K562 (cell line): ENCODE results near the gene GLRX2. TPM values are rescaled to one million over a fixed set of nuclear protein-coding genes. Genes with fewer than 3 reads are reported as not detected.

Experiments used
- ATAC-seq: fragments of 200-7000 bp; cut with Tn5 transposase; 3 replicates; pipeline ENCODE4 v1.9.1; 2020; ENCODE audit warnings: moderate library complexity
- BruUV-seq: library from RNA; stranded (reverse); fragments of 400-500 nt; replicated peaks from 2 replicates; lab custom pipeline; 2021; lab: Mats Ljungman, UMichigan
- CTCF ChIA-PET: fragments of 300-600 bp; formaldehyde crosslinking; extraction: SDS; loops from one replicate; lab custom pipeline; 2021; ENCODE audit warnings: low intra/inter-chr PET ratio; lab: Yijun Ruan, JAX
- POLR2A ChIA-PET: fragments of 300-600, 350-650 bp; sonication (Branson Sonifier 250); formaldehyde crosslinking; extraction: SDS; loops from one replicate; lab custom pipeline; 2021; ENCODE audit warnings: antibody characterized with exemption, inconsistent platforms; lab: Yijun Ruan, JAX
- DNase-seq, 4 experiments: peaks; one replicate each; pipeline versions ENCODE4 v3.0.0 to v3.0.0-alpha.2; 2011 to 2018; ENCODE audit warnings: low spot score in 3 of 4, mixed read lengths in 3 of 4; ENCODE audit errors: extremely low read depth in 1 of 4
- FAIRE-seq: peaks from 2 replicates; lab custom pipeline; 2011; peaks lifted over from hg19 to GRCh38; lab: Jason Lieb, UNC
- H2AFZ ChIP-seq: 2 replicates; pipeline ENCODE4 v1.6.0; 2011; ENCODE audit warnings: low read depth, low read length, control low read depth, inconsistent platforms
- H3K27ac ChIP-seq: fragments of 200-600 bp; 3 replicates; pipeline ENCODE4 v1.8.0; 2011; ENCODE audit warnings: low read depth, mild to moderate bottlenecking, control low read depth, inconsistent platforms, low read length, moderate library complexity, mixed read lengths; ENCODE audit errors: extremely low read depth
- H3K27me3 ChIP-seq, 2 experiments: fragments of 300-600 bp in 1 of 2; 2 replicates in 1 of 2; 3 replicates in 1 of 2; pipeline versions ENCODE4 v1.6.0 to v1.8.0; 2011; ENCODE audit warnings: inconsistent platforms in 2 of 2, low read length in 2 of 2, mild to moderate bottlenecking in 1 of 2, mixed read lengths in 1 of 2, moderate library complexity in 1 of 2; ENCODE audit not compliant: control insufficient read depth in 2 of 2, insufficient read depth in 2 of 2
- H3K36me3 ChIP-seq: fragments of 300-600 bp; 3 replicates; pipeline ENCODE4 v1.8.0; 2011; ENCODE audit warnings: mild to moderate bottlenecking, low read length, inconsistent platforms; ENCODE audit not compliant: control insufficient read depth, insufficient read depth
- H3K4me1 ChIP-seq, 2 experiments: fragments of 200-600 bp in 1 of 2; replicated peaks in 1 of 2; 2 replicates in 1 of 2; 3 replicates in 1 of 2; pipeline versions ENCODE4 v1.5.1 to v1.8.0; 2011; ENCODE audit warnings: inconsistent platforms in 2 of 2, low read length in 2 of 2, mild to moderate bottlenecking in 1 of 2, mixed read lengths in 1 of 2, moderate library complexity in 1 of 2; ENCODE audit not compliant: control insufficient read depth in 2 of 2, insufficient read depth in 2 of 2
- H3K4me2 ChIP-seq: 2 replicates; pipeline ENCODE4 v1.6.1; 2011; ENCODE audit warnings: low read length, control low read depth, inconsistent platforms, mixed read lengths; ENCODE audit not compliant: insufficient read depth
- H3K4me3 ChIP-seq: fragments of 200-600 bp; sonication (generic), shearing (Covaris generic); 2 replicates; pipeline ENCODE4 v1.5.1; 2016; ENCODE audit warnings: control low read depth, inconsistent platforms
- H3K79me2 ChIP-seq: fragments of 200-600 bp; 3 replicates; pipeline ENCODE4 v1.8.0; 2011; ENCODE audit warnings: low read length, inconsistent platforms; ENCODE audit not compliant: control insufficient read depth, insufficient read depth
- H3K9ac ChIP-seq, 2 experiments: 2 replicates each; pipeline versions ENCODE4 v1.6.0 to v1.6.1; 2011; ENCODE audit warnings: low read depth in 2 of 2, low read length in 2 of 2, control low read depth in 1 of 2, inconsistent platforms in 1 of 2, mild to moderate bottlenecking in 1 of 2, mixed read lengths in 1 of 2; ENCODE audit not compliant: insufficient read depth in 1 of 2
- H3K9me1 ChIP-seq: one replicate; pipeline ENCODE4 v1.6.0; 2011; ENCODE audit warnings: inconsistent platforms, mild to moderate bottlenecking, low read length, moderate library complexity; ENCODE audit not compliant: control insufficient read depth, insufficient read depth
- H3K9me3 ChIP-seq: replicated peaks from 2 replicates; pipeline ENCODE4 v1.5.1; 2011; ENCODE audit warnings: low read depth, low read length, inconsistent platforms; ENCODE audit not compliant: control insufficient read depth, insufficient read depth
- H4K20me1 ChIP-seq: replicated peaks from 2 replicates; pipeline ENCODE4 v1.6.1; 2011; ENCODE audit warnings: low read length, inconsistent platforms, mixed read lengths; ENCODE audit not compliant: control insufficient read depth, insufficient read depth
- CBFA2T2 ChIP-seq: fragments of 450-650 bp; conservative IDR thresholded peaks from 2 replicates; pipeline ENCODE4 v1.6.1; 2017; ENCODE audit warnings: mild to moderate bottlenecking
- GTF2E2 ChIP-seq: fragments of 200-800 bp; sonication (Bioruptor generic); IDR thresholded peaks from 2 replicates; pipeline ENCODE4 v1.6.1; 2016; ENCODE audit warnings: missing genetic modification characterization, missing compliant biosample characterization
- HSF4 ChIP-seq: fragments of 250-450 bp; sonication (Bioruptor Pico); IDR thresholded peaks from 2 replicates; pipeline ENCODE4 v2.1.2; 2022; ENCODE audit warnings: mild to moderate bottlenecking, moderate library complexity, borderline replicate concordance
- KAT2B ChIP-seq: IDR thresholded peaks from one replicate; pipeline ENCODE4 v1.6.1; 2012; ENCODE audit warnings: low read depth, mild to moderate bottlenecking, control low read depth, inconsistent platforms, low read length, moderate library complexity
- KDM4B ChIP-seq, 2 experiments: fragments of 450-650 bp in 1 of 2; sonication (generic) in 1 of 2; IDR thresholded peaks; 2 replicates each; pipeline ENCODE4 v1.6.1; 2016 to 2017; ENCODE audit warnings: borderline replicate concordance in 2 of 2, antibody characterized with exemption in 1 of 2, low read depth in 1 of 2, mild to moderate bottlenecking in 1 of 2
- MAFG ChIP-seq: fragments of 450-650 bp; conservative IDR thresholded peaks from 2 replicates; pipeline ENCODE4 v1.6.1; 2016; ENCODE audit warnings: missing genetic modification characterization, missing compliant biosample characterization
- MAFK ChIP-seq: IDR thresholded peaks from 2 replicates; pipeline ENCODE4 v1.6.1; 2011; ENCODE audit warnings: low read length, improper control_type of control experiment
- MAZ ChIP-seq, 2 experiments: fragments of 450-650 bp in 1 of 2; sonication (generic) in 1 of 2; formaldehyde crosslinking; IDR thresholded peaks in 1 of 2; conservative IDR thresholded peaks in 1 of 2; 2 replicates each; pipeline versions ENCODE4 v1.4.0 to v1.5.0; 2020; ENCODE audit warnings: mild to moderate bottlenecking in 1 of 2, missing genetic modification reagents in 1 of 2
- MYC ChIP-seq, 2 experiments: fragments of 250-450 bp in 1 of 2; sonication (Bioruptor Pico) in 1 of 2; IDR thresholded peaks; 2 replicates each; pipeline versions ENCODE4 v1.5.1 to v1.6.1; 2012 to 2021; ENCODE audit warnings: low read depth in 2 of 2, borderline replicate concordance in 1 of 2, improper control_type of control experiment in 1 of 2, low read length in 1 of 2, mild to moderate bottlenecking in 1 of 2, moderate library complexity in 1 of 2
- PHB ChIP-seq: fragments of 250-450 bp; sonication (Bioruptor Pico); IDR thresholded peaks from 2 replicates; pipeline ENCODE4 v1.5.0; 2021
- SRSF3 ChIP-seq: fragments of 200-400 bp; formaldehyde crosslinking; IDR thresholded peaks from 2 replicates; pipeline ENCODE4 v1.6.1; 2016; ENCODE audit warnings: mild to moderate bottlenecking, low read length, moderate library complexity; ENCODE audit not compliant: insufficient read depth
- ZBTB8A ChIP-seq: fragments of 450-650 bp; IDR thresholded peaks from 2 replicates; pipeline ENCODE4 v1.6.1; 2018; ENCODE audit warnings: mild to moderate bottlenecking, moderate library complexity; ENCODE audit not compliant: partially characterized antibody
- ZNF146 ChIP-seq: IDR thresholded peaks from one replicate; pipeline ENCODE4 v1.6.1; 2018; ENCODE audit warnings: missing compliant biosample characterization; ENCODE audit not compliant: unreplicated experiment
- ZNF408 ChIP-seq: fragments of 250-450 bp; sonication (Bioruptor Pico); IDR thresholded peaks from 2 replicates; pipeline ENCODE4 v1.4.0; 2020; ENCODE audit warnings: low read depth, mild to moderate bottlenecking, moderate library complexity
- ZNF584 ChIP-seq: fragments of 200-800 bp; sonication (Bioruptor generic); IDR thresholded peaks from 2 replicates; pipeline ENCODE4 v1.6.1; 2016; ENCODE audit warnings: low read depth, mild to moderate bottlenecking, missing genetic modification characterization, missing compliant biosample characterization
- WGBS: fragments of 100-300 bp; shearing (Covaris generic); methylation state at CpG from one replicate; pipeline ENCODE4 v1.1.6; 2016; ENCODE audit warnings: low coverage, mixed read lengths; ENCODE audit not compliant: insufficient coverage; ENCODE audit errors: missing lambda C conversion rate; 5-methylcytosine and 5-hydroxymethylcytosine counted together
- in situ Hi-C: fragments of 300-500 bp; cut with MboI; formaldehyde crosslinking; loops from 4 replicates; pipeline ENCODE4 v1.15.0; 2018; ENCODE audit warnings: inconsistent platforms, mixed read lengths
- intact Hi-C: fragments of 100-400 bp; cut with micrococcal nuclease; formaldehyde crosslinking; loops from 2 replicates; pipeline ENCODE4 v1.14.2; 2022
- polyA plus RNA-seq, 8 experiments: library from polyadenylated mRNA; depleted of rRNA in 4 of 8; stranded (reverse) in 5 of 8; unstranded in 3 of 8; fragments of >200 nt; fragmentation: Nextera tagmentation in 2 of 8; fragmentation: Illumina TruSeq in 1 of 8; extraction: Ambion mirVana in 2 of 8; extraction: Trizol in 1 of 8; gene quantifications; 2 replicates each; pipeline versions ENCODE4 v1.2.1 to v1.2.3, GENCODE V29; 2011 to 2014; ENCODE audit warnings: inconsistent platforms in 1 of 8, missing spikeins in 1 of 8
- total RNA-seq, 7 experiments: library from RNA; depleted of rRNA in 6 of 7; stranded (reverse); fragments of >200 nt in 6 of 7; fragmentation: Illumina TruSeq in 2 of 7; extraction: Trizol in 2 of 7; gene quantifications; 2 replicates each; pipeline versions ENCODE4 v1.2.1 to v1.2.3, GENCODE V29; 2011 to 2021; ENCODE audit warnings: low replicate concordance in 1 of 7

Gene GLRX2
- total and polyA plus RNA-seq, 9 of the 15 experiments (the other 6 are each of a cell fraction or from before 2014, with no cell fraction given), result 13.3 to 82.6 (median 55.1) TPM

- WGBS, result 87% methylated on average over 5 of the region's 5 CpGs
- TF ChIP-seq MAFG (tag) (no peak), MAFK (no peak), ZNF584 (CRISPR knock-in tag) (no peak), ZBTB8A (no peak), KDM4B (IDR thresholded peaks at IDR 0.05; ENCODE audit: borderline replicate concordance in 2 of 2, low read depth in 1 of 2) (no peak), GTF2E2 (tag) (no peak), SRSF3 (no peak), MAZ (CRISPR knock-in tag; conservative IDR thresholded peaks at IDR 0.05 in 1 of 2, IDR thresholded peaks at IDR 0.05 in 1 of 2) (no peak), ZNF146 (no peak), HSF4 (no peak), MYC (IDR thresholded peaks at IDR 0.05; ENCODE audit: low read depth, low read length) (no peak), MYC (CRISPR knock-in tag; IDR thresholded peaks at IDR 0.05; ENCODE audit: borderline replicate concordance, low read depth) (no peak), CBFA2T2 (no peak), ZNF408 (CRISPR knock-in tag) (no peak), KAT2B (no peak), PHB (CRISPR knock-in tag) (no peak)
- POLR2A ChIA-PET, result no interaction called here
- BruUV-seq, result no TSS peak
- no peaks in the 10 kb centered on the region for H3K9me1 ChIP-seq
- no peak overlapping the region for H3K4me2 ChIP-seq
- H3K79me2 ChIP-seq, result peaks cover 19% of the 10 kb centered on the region; the same call in 2 of the 3 replicates
- FAIRE-seq, result no peak
- in situ Hi-C loops, result no loop called here
- ATAC-seq, result no peak
- H2AFZ ChIP-seq, result no peak overlapping the region
- no peak overlapping the region for H3K27ac ChIP-seq
- H3K36me3 ChIP-seq, result peaks cover 83% of the 10 kb centered on the region
- H3K9ac ChIP-seq, result no peak overlapping the region
- no peak overlapping the region for H3K4me3 ChIP-seq
- H3K4me1 ChIP-seq, result no peaks in the 10 kb centered on the region
- intact Hi-C loops, result no loop called here
- H4K20me1 ChIP-seq, result no peaks in the 10 kb centered on the region
- DNase-seq, result no peak
- no peaks in the 10 kb centered on the region for H3K9me3 ChIP-seq
- no peaks in the 10 kb centered on the region for H3K27me3 ChIP-seq
- CTCF ChIA-PET, result no interaction called here
Measured at GRCh38 chr1:193144361-193144938, 39.2 kb upstream of the GLRX2 start.
